PC-3 (cell line): ENCODE data around the gene ATP10B. TPM values are rescaled to one million over a fixed set of nuclear protein-coding genes. Genes with fewer than 3 reads are reported as not detected.

Source experiments
- ATAC-seq: fragments of 200-7000 bp; cut with Tn5 transposase; 2 replicates; pipeline ENCODE4 v1.9.1; 2020; ENCODE audit warnings: mild to moderate bottlenecking, moderate library complexity
- BruUV-seq: library from RNA; stranded (reverse); fragments of 400-500 nt; replicated peaks from 2 replicates; lab custom pipeline; 2021; lab: Mats Ljungman, UMichigan
- CTCF ChIA-PET: fragments of 300-600 bp; sonication (Branson Sonifier 250); formaldehyde crosslinking; loops from one replicate; lab custom pipeline; 2022; ENCODE audit warnings: antibody characterized with exemption; lab: Charles Lee
- POLR2A ChIA-PET: fragments of 300-600 bp; sonication (Branson Sonifier 250); formaldehyde crosslinking; loops from one replicate; lab custom pipeline; 2022; ENCODE audit warnings: antibody characterized with exemption; ENCODE audit not compliant: unreplicated experiment; lab: Charles Lee
- DNase-seq: peaks from one replicate; pipeline ENCODE4 v3.0.0-alpha.2; 2015
- H2AFZ ChIP-seq: fragments of 300-600 bp; sonication (generic); 2 replicates; pipeline ENCODE4 v1.6.0; 2016; ENCODE audit warnings: antibody characterized with exemption, low read length
- H3F3A ChIP-seq: fragments of 300-600 bp; sonication (generic); one replicate; pipeline ENCODE4 v1.6.0; 2017; ENCODE audit warnings: antibody characterized with exemption, low read length, control low read depth, mild to moderate bottlenecking; ENCODE audit not compliant: unreplicated experiment
- H3K27ac ChIP-seq: fragments of 300-600 bp; sonication (generic); 2 replicates; pipeline ENCODE4 v1.5.1; 2016; ENCODE audit warnings: mild to moderate bottlenecking, low read length
- H3K27me3 ChIP-seq: fragments of 300-600 bp; sonication (generic); 2 replicates; pipeline ENCODE4 v1.6.1; 2016; ENCODE audit warnings: low read length, mixed read lengths
- H3K36me3 ChIP-seq: fragments of 300-600 bp; sonication (generic); 2 replicates; pipeline ENCODE4 v1.6.1; 2016; ENCODE audit warnings: low read depth, mixed run types, low read length, mixed read lengths
- H3K4me1 ChIP-seq: fragments of 300-600 bp; sonication (generic); 2 replicates; pipeline ENCODE4 v1.5.1; 2016; ENCODE audit warnings: low read length; ENCODE audit not compliant: insufficient read depth
- H3K4me2 ChIP-seq: fragments of 300-600 bp; sonication (generic); 2 replicates; pipeline ENCODE4 v1.6.0; 2016; ENCODE audit warnings: low read length
- H3K4me3 ChIP-seq: fragments of 300-600 bp; sonication (generic); 2 replicates; pipeline ENCODE4 v1.5.1; 2016; ENCODE audit warnings: mild to moderate bottlenecking, low read length, mixed read lengths
- H3K79me2 ChIP-seq: fragments of 300-600 bp; sonication (generic); 2 replicates; pipeline ENCODE4 v1.6.1; 2017; ENCODE audit warnings: low read length, mixed read lengths
- H3K9ac ChIP-seq: fragments of 300-600 bp; sonication (generic); 2 replicates; pipeline ENCODE4 v1.6.0; 2016; ENCODE audit warnings: mild to moderate bottlenecking, low read length
- H3K9me2 ChIP-seq: fragments of 300-600 bp; sonication (generic); replicated peaks from 2 replicates; pipeline ENCODE4 v1.6.1; 2016; ENCODE audit warnings: mixed run types, low read length, mixed read lengths
- H3K9me3 ChIP-seq: fragments of 300-600 bp; sonication (generic); 2 replicates; pipeline ENCODE4 v1.6.1; 2016; ENCODE audit warnings: low read length, mixed read lengths
- H4K20me1 ChIP-seq: fragments of 300-600 bp; sonication (generic); 2 replicates; pipeline ENCODE4 v1.6.1; 2016; ENCODE audit warnings: low read length, mixed read lengths
- CTCF ChIP-seq: fragments of 300-600 bp; sonication (generic); conservative IDR thresholded peaks from 2 replicates; pipeline ENCODE4 v1.5.1; 2017; ENCODE audit warnings: antibody characterized with exemption, low read depth, mild to moderate bottlenecking, low read length
- EZH2 ChIP-seq: fragments of 300-600 bp; sonication (generic); IDR thresholded peaks from one replicate; pipeline ENCODE4 v1.6.1; 2017; ENCODE audit warnings: antibody characterized with exemption, mild to moderate bottlenecking, low read length; ENCODE audit not compliant: unreplicated experiment
- EZH2phosphoT487 ChIP-seq: fragments of 300-600 bp; sonication (generic); IDR thresholded peaks from 2 replicates; pipeline ENCODE4 v1.6.1; 2018; ENCODE audit warnings: mild to moderate bottlenecking, antibody characterized with exemption, low read length, borderline replicate concordance
- intact Hi-C: fragments of 100-400 bp; cut with micrococcal nuclease; formaldehyde crosslinking; loops from 2 replicates; pipeline ENCODE4 v1.9.0; 2023
- total RNA-seq: library from RNA; depleted of rRNA; stranded (reverse); fragments of >200 nt; gene quantifications from 2 replicates; pipeline ENCODE4 v1.2.3, GENCODE V29; 2014

ATP10B gene
- total RNA-seq, 1 experiment from 2014 or later, result not detected

GRCh38 chr5:160703547-160704189 is 148.3 kb downstream of the ATP10B start:
- Histone ChIP-seq H3K9ac (no peak overlapping the region), H3K27me3 (no peaks in the 10 kb centered on the region), H4K20me1 (no peaks in the 10 kb centered on the region), H3K4me2 (no peak overlapping the region), H3K9me3 (no peaks in the 10 kb centered on the region), H3K4me1 (no peaks in the 10 kb centered on the region), H3K79me2 (no peaks in the 10 kb centered on the region), H3K4me3 (no peak overlapping the region), H2AFZ (no peak overlapping the region), H3K27ac (no peak overlapping the region), H3F3A (no peaks in the 10 kb centered on the region), H3K9me2 (no peaks in the 10 kb centered on the region), H3K36me3 (no peaks in the 10 kb centered on the region)
- ChIA-PET POLR2A (no interaction called here), CTCF (no interaction called here)
- DNase-seq (no peak), ATAC-seq (no peak)
- no peak for TF ChIP-seq EZH2phosphoT487
- no peak for TF ChIP-seq EZH2
- TF ChIP-seq CTCF, result no peak
- BruUV-seq, result no TSS peak
- intact Hi-C loops, result no loop called here

- Histone ChIP-seq H3K27me3 (no peaks in the 10 kb centered on the region), H3K36me3 (no peaks in the 10 kb centered on the region), H3K79me2 (no peaks in the 10 kb centered on the region), H3K9me3 (no peaks in the 10 kb centered on the region), H4K20me1 (no peaks in the 10 kb centered on the region), H3K9ac (no peak overlapping the region), H3K4me3 (no peak overlapping the region), H2AFZ (no peak overlapping the region), H3K4me2 (no peak overlapping the region), H3K9me2 (no peaks in the 10 kb centered on the region), H3K27ac (no peak overlapping the region), H3F3A (no peaks in the 10 kb centered on the region), H3K4me1 (no peaks in the 10 kb centered on the region)
- DNase-seq, result no peak
- ATAC-seq, result no peak
- ChIA-PET CTCF (no interaction called here), POLR2A (no interaction called here)
- BruUV-seq, result no TSS peak
- intact Hi-C loops, result no loop called here
- no peak for TF ChIP-seq EZH2phosphoT487
- no peak for TF ChIP-seq EZH2
- TF ChIP-seq CTCF, result no peak
Observed at GRCh38 chr5:160702934-160703333, 149.1 kb downstream of the ATP10B start.

- intact Hi-C loops, result no loop called here
- Histone ChIP-seq H3K27ac (no peak overlapping the region), H3K9me2 (no peaks in the 10 kb centered on the region), H3K36me3 (no peaks in the 10 kb centered on the region), H3K9me3 (no peaks in the 10 kb centered on the region), H3K4me1 (no peaks in the 10 kb centered on the region), H2AFZ (no peak overlapping the region), H3K4me3 (no peak overlapping the region), H3K79me2 (no peaks in the 10 kb centered on the region), H3K4me2 (no peak overlapping the region), H3K27me3 (no peaks in the 10 kb centered on the region), H3K9ac (no peak overlapping the region), H3F3A (no peaks in the 10 kb centered on the region), H4K20me1 (no peaks in the 10 kb centered on the region)
- DNase-seq, result no peak
- ChIA-PET CTCF (no interaction called here), POLR2A (no interaction called here)
- ATAC-seq, result no peak
- TF ChIP-seq EZH2phosphoT487 (no peak), CTCF (no peak), EZH2 (no peak)
- no TSS peak for BruUV-seq
Observed at GRCh38 chr5:160702311-160702803, 149.7 kb downstream of the ATP10B start.
